Fibroblast of upper back skin (primary cell): ENCODE results near the gene TAF1A.
"Not testable (repeated sequence)": the region's sequence is repeated elsewhere in the genome, so short reads cannot be mapped to it uniquely, and the experiment has no call there.

ENCODE experiments used
- DNase-seq: peaks from one replicate; pipeline ENCODE4 v3.0.0-alpha.2; 2013

Gene TAF1A

GRCh38 chr1:222589462-222590302, at the start of gene TAF1A:
TSS of gene TAF1A (minus strand) at chr1:222589933.
- peak; percentile 84 for DNase-seq

GRCh38 chr1:222634180-222635013, 44.7 kb upstream of the TAF1A start:
- peak; percentile 91 for DNase-seq

DNA sequence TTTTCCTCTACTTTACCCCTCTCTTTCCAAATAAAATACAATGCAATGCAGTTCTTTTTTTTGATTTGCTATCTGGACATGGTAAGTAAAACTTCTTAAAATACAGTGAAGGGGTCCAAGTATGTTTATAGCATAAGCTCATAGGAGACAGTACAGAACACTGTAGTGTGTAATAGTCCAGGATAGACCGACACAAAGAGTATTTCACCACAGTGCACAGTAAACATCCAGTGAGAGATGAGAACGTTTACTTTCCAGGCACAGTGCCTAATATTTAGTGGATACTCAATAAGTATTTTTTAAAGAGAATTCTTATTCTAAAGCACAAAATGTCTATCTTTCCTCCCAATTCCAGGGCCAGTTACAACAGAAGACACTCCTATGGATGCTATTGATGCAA, 43.0 kb upstream of the TAF1A start:
- DNase-seq: no peak

DNA sequence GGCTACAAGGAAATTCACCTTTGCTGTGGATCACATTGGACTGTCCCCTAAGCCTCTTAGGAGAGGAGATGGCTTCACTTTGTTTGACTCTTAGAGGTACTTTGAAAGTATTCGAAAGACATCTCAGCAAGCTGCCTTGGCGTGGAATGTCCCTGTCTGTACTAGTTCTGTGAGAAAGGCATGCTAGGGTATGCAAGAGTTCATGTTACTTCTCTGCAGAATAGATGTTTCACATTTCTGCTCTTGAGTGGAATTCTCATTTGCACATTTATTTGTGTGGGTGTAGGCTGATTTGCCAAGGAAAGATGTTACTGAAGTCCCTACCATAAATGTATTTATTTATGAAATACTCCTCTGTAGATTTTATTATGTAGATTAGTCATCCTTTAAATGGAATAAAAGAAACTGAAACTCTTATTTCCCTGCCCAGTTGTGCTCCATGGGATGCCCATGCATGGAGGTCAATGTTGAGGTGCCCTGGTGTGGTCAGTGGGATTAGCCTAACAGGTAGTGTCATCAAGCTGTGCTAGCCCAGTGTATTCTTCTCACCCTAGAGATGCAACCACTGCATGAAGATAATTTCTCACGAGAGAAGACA, 42.0 kb upstream of the TAF1A start:
- no peak for DNase-seq

- DNase-seq: no peak
These were observed 40.3 kb upstream of the TAF1A start for GRCh38 chr1:222629921-222630535.

GRCh38 chr1:222627232-222627631, 37.5 kb upstream of the TAF1A start:
- no peak for DNase-seq

DNA sequence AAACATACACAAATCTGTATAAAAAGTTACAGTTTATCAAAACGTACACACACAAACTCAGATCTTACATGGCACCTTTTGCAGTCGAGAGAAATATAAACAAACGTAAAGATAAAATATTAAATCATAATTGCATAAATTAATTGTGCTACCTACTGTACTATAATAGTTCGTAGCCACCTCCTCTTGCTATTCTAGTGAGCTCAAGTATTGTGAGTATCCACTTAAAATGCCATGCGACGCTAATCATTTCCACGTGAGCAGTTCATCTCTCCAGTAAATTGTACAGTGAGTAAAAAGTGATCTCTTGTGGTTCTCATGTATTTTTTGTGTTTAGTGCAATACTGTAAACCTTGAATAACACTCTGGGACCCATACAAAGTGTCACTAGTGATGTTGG, 34.5 kb upstream of the TAF1A start:
- DNase-seq: no peak

GRCh38 chr1:222623458-222623857, 33.7 kb upstream of the TAF1A start:
- no peak for DNase-seq

GRCh38 chr1:222622765-222623164, 33.0 kb upstream of the TAF1A start:
- no peak for DNase-seq

- DNase-seq: no peak
These were observed 30.8 kb upstream of the TAF1A start for GRCh38 chr1:222620566-222620965.

DNA sequence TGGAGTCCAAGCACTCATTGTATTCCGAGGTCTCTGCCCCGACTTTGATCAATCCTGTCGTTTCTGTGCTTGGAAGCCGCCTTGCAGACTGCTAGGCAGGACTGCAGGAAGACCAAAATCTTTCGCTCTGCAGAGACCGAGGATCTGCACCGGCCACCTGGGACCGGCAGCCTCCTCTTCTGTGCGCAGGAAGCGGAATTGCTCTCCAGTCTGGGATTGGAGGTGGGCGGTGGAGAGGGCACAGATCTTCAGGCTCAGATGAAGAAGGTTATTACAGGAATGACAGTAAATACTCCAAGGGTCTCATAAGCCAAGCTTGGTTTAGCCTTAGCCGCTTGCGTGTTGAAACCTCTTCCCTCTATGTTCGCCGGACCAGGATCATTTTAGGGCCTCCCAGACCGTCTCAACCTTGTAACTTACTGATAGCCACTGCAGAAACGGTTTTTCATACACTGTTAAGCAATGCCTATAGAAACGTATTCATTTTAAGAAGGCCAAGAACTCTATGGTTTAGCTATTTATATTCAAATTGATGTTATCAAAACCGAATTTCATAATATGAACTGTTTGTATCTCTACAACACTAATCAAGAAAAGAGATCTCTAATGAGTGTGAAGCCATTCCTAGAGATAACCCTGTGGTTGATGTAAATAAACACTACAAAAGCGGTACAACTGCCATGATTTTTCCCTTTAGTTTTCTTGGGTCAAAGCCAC, 29.3 kb upstream of the TAF1A start:
- DNase-seq: peak; percentile 20

DNA sequence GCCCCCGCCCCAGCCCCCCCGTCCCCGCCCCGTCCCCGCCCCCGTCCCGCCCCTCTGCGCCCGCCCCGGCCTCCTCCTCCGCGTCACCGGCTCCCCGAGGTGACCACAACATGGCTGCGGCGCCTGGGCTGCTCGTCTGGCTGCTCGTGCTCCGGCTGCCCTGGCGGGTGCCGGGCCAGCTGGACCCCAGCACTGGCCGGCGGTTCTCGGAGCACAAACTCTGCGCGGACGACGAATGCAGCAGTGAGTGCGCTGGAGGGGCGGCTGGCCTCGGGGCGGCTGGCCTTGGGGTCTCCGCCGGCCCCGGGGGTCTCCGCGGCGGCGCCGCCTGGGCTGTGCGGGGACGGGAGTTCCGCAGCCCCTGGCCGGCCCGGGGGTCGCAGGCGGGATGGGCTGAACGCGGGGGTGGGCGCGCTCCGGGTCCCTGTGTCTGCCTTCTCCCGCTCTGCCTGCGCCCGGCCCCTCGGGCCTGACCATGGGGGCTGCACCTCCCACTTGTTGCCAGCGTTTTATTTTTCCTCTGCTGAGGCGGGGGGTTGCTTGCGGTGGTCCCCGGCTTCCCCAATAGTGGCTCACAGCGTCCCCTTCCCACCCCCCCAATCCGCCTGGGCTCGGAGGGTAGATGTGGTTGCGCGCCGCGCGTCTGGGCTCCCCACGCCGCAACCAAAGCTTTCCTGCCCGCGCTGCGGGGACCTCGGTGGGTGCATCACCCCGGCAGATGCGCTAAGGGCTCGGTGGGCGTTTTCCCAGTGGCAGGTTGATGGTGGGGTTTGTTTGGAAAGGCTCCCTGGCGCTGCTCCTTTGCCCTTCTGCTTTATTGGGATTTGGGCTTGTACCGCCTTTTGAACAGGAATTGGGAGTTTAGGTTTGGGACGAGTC, 28.5 kb upstream of the TAF1A start, which contains the start of gene MIA3:
MIA3 (plus strand) TSS at position 97 of the 879 bp plus-strand sequence; CDS start at position 111, 14 bp downstream.
- no peak for DNase-seq

GRCh38 chr1:222617367-222617951, 27.7 kb upstream of the TAF1A start:
- peak; percentile 98 for DNase-seq

DNA sequence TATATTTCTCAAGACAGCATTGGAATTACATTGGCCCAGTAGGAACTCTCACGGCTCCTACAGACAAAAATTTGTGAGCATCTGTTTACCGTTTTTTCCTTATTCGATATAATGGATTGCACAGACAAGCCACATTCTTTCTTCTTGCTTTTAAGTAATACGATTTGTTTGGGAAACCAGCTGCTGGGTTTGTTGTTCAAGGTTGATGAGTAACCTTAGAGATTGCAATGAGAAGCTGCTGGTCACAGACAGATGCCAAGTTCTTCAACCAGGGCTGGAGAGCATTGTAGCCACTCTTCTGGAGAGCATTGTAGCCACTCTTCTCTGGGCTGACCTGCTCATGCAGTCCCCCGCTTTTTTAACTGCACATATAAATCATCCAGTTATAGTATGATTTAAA, 26.8 kb upstream of the TAF1A start:
- DNase-seq: peak; percentile 61

DNA sequence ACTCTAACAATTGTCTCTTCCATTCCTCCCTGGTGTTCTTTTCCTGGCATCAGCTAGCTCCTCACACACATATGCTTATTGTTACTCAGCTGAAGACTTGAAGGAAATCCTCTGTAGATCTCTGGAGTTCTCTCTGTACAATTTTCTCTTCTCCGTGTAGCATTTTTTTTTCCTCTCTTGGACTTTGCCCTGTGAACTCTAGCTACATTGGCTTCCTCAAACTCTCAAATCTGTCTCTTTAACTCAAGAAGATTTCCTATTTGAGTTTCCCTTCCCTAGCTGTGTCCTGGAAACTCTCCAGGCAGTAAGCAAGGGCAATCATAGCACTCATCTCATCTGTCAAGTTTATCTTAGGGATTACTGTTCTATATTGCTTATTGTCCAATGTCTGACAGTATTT, 23.9 kb upstream of the TAF1A start:
- DNase-seq: no peak

- DNase-seq: no peak
These were observed 21.0 kb upstream of the TAF1A start for GRCh38 chr1:222610728-222611127.

GRCh38 chr1:222609111-222609510, 19.4 kb upstream of the TAF1A start:
- DNase-seq: not testable (repeated sequence)

DNA sequence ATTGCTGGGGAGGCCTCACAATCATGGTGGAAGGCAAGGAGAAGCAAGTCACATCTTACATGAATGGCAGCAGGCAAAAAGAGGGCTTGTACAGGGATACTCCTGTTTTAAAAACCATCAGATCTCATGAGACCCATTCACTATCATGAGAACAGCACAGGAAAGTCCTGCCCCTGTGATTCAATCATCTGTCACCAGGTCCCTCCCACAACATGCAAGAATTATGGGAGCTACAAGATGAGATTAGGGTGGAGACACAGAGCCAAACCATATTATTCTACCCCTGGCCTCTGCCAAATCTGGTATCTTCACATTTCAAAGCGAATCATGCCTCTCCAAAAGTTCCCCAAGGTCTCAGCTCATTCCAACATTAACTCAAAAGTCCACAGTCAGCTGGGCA, 17.0 kb upstream of the TAF1A start:
- DNase-seq: no peak

GRCh38 chr1:222601257-222601656, 11.5 kb upstream of the TAF1A start:
- DNase-seq: no peak

DNA sequence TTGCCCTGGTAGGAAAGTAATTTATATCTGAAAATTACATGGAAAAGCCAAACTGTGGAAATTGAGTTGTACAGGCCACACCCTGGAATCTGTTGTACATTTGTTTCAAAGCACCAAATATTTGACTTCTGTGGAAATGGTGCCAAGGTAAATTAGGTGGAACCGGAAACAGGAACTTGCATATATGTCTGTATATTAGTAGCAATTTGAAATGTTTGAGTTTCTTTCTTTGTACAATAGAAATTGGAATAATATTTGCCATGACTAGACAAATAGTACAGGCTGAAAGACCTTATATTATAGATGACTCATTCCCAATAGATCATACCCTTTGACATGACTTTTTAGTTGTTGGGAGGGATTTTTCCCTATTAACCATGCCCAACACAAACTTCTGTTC, 10.5 kb upstream of the TAF1A start:
- no peak for DNase-seq

DNA sequence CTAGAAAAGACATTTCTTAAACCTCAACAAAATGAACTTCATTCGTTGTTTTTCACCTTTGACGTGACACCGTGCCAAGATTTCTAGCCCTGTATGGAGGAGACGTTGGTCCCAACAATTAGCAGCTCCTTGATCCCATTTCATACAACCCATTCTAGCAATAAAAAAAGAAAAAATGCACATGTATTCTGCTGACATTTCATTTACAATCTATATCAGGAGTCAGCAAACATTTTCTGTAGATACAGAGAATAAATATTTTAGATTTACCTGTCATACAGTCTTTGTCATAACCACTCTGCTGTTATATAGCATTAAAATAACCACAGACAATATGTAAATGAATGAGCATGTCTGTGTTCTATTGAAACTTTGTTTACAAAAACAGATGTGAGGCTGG, 7.0 kb upstream of the TAF1A start:
- no peak for DNase-seq
